GM21423 (cell line): ENCODE results near the gene RMI2.

Experiments
- ATAC-seq: cut with Tn5 transposase; IDR thresholded peaks from one replicate; pipeline ENCODE4 v1.9.1; 2021; ENCODE audit warnings: mild to moderate bottlenecking, moderate library complexity; ENCODE audit not compliant: unreplicated experiment

The RMI2 gene

GRCh38 chr16:11396241-11397048, 51.2 kb downstream of the RMI2 start:
- ATAC-seq, result no peak

- ATAC-seq, result no peak
Observed at GRCh38 chr16:11398136-11398535, 52.9 kb downstream of the RMI2 start.

- ATAC-seq, result no peak
Observed at GRCh38 chr16:11398851-11399250, 53.6 kb downstream of the RMI2 start.

GRCh38 chr16:11399261-11399831, 54.1 kb downstream of the RMI2 start:
- ATAC-seq, result no peak

GRCh38 chr16:11400076-11400475, 54.8 kb downstream of the RMI2 start:
- ATAC-seq, result no peak
